IPS DF 4.7 (cell line): Measurements from ENCODE around the gene KDM5B.

Experiments
- DNase-seq: peaks from one replicate; pipeline ENCODE4 v3.0.0-alpha.2; 2013; ENCODE audit warnings: low spot score; ENCODE audit errors: extremely low read depth

KDM5B gene

GRCh38 chr1:202711949-202712635 is 96.1 kb downstream of the KDM5B start:
- no peak for DNase-seq

GRCh38 chr1:202710070-202711045 is 97.9 kb downstream of the KDM5B start, which contains the start of gene SYT2:
Gene SYT2 (minus strand): TSS chr1:202710454. CDS start chr1:202605772, 104,682 bp downstream.
- no peak for DNase-seq

DNA sequence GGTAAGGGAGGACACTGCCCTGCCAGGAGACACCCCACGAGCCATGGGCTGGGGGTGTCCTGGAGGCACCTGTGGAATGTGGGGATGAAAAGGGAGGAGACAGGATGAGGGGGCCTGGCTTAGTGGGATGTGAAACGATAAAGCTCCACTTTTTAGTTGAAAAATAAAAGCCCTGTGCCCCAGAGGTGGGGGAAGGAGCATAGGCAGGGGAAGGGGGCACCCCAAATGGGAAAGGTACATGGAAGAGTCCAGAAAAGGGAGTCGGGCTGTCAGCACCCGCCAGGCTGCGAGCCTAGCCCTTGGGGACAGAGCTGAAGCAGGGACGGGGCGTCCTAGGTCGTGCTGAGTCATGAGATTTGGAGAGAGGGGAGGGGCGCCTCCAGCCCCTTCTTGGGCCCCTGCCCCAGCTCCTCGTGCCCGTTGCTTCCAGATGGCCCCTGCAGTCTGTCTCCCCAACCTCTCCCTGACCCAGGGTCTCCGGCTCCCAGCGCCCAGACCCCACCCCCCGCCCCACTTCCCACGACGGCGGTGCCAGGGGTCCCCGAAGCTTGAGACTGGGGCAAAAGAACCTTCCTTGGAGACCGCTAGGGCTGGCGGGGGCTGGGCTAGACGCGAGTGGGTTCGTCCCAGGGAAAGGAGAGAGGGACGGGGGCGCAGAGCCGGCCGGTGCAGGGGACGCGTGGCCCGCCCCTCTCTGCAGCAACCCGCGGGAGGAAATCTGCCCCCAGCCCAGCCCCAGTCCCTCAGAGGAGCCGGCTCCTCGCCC is 98.8 kb downstream of the KDM5B start:
- no peak for DNase-seq

- no peak for DNase-seq
Observed at GRCh38 chr1:202708456-202709275, 99.6 kb downstream of the KDM5B start.

DNA sequence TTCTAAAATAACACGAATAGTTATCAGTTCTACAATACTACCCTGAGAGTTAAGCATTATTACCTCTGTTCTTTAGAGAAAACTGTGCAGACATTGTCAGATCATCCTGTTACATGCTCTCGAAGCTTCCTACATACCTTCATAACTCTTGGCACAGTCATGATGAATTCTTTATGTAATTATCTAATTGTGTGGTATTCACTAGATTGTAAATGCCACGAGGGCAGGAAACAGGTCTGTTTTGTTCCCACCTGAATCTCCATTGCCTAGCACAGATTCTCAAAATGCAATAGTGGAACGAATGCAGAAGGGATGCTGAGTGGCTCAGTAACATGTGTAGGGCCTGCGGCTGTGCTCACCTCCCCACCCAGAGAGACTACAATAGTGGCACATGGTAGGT is 101.4 kb downstream of the KDM5B start:
- DNase-seq, result no peak

DNA sequence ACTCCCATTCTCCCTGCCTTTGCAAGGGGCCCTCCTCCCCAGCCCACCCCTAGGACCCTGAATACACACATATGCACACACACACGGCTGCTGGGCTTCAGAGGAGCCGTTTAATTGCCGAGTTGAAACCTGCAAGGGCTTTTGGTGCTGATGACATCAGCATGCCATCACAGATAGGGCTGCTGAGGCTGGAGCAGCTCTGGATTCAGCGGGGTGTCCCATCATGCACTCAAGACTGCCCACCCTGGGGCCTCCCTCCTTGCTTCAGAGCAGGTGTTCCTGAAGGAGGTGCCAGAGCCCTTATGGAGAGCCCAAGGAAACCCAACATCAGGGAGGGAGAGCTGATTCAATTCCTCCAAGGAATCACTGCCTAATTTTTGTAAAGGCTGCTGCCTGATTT is 103.6 kb downstream of the KDM5B start:
- no peak for DNase-seq

GRCh38 chr1:202703191-202703590 is 105.0 kb downstream of the KDM5B start:
- DNase-seq, result no peak

GRCh38 chr1:202702088-202702487 is 106.1 kb downstream of the KDM5B start:
- no peak for DNase-seq

GRCh38 chr1:202701200-202701599 is 107.0 kb downstream of the KDM5B start:
- no peak for DNase-seq

DNA sequence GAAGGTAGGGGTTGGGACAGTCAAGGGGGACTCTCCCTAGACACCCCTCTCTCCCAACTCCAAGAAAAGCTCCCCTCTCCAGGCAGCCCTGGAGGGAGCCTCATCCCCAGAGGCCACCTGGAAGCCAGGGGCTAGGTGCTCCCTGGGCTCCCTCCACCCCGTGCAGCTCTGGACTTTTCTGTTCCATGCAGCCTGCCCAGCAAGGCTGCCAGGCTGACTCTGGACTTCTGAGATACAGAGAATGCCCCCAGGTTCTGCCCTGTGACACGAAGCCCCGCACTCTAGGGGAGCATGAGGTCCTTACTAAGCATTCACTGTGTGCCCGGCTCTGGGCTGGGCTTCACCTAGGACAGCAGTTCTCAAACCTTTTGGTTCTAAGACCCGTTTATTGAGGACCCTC is 108.2 kb downstream of the KDM5B start:
- DNase-seq, result no peak

DNA sequence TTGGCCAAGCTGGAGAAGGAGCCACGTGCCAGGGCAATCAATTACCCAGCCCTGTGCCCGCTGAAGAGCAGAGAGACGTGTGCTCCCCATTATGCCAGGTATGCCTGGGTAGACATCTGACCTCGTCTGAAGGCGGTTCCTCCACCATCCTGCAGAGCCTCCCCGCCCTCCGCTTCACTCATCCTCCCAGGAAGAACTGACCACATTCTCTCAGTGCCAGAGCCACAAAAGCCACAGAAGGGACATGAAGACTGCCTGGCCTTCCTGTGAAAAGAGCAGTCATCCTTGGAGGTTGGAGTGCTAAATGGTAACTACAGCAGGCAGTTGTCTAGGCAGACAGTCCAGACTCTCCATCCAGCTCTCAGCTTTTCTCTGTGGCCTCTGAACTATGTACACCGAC is 109.9 kb downstream of the KDM5B start:
- no peak for DNase-seq

DNA sequence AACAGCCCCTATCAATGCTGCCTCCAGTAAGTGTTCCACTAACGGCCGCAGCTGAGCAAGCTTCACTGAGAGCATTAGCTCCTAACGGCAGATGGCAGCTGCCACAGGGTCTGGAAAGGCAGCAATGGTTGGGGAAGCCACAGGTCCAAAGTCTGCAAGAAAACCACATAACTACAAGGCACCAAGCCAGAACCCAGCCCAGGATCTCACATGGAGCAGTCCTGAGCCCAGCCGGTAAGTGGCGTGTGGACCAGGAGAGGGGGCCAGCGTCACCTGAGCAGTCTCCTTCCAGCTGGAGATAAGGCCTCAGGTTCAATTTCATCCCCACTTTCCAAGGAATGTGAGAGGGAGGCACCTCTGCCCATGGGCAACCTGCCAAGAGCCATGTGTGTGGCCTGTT is 111.2 kb downstream of the KDM5B start:
- no peak for DNase-seq

DNA sequence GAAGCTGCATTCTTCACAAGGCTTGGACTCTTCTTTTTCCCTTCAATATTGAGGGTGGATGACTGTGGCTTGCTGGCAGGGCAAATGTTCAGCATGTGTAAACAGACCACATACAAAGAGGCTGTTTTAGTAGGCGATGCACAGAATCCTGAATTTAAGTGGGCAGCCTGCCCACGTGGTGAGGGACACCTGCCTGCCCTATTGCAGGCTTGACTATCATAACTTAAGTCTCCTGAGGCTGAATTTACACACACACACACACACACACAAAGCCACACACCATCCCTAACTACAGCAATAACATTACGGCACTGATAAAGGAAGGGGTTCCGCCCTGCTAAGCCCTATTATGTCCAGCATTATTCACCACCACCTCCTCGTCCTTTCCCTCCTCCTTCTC is 113.9 kb downstream of the KDM5B start:
- no peak for DNase-seq

DNA sequence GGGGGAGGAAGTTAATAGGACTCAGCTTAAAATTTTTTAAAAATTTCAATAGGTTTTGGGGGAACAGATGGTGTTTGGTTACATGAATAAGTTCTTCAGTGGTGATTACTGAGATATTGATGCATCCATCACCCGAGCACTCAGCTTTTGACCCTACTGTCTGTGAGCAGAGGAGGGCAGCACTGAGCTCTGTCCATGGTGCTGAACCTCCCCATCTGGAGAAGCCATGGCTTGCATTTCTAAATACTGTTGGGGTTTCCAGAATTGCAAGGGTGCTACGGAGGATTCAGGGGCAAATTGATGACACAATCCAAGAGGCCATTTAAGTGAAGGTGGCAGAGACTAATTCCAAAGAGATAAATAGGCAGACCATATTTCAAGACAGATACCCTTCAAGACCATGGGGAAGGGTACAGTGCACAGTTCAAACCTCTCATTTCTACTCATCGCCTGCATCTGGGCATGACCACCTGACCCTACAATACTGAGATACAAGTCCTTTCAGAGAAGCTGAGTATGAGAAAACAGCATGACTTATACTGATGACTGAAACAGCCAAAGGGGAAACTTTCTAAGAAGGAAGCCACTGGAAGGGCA is 115.2 kb downstream of the KDM5B start:
- peak; percentile 79 for DNase-seq

GRCh38 chr1:202691816-202692215 is 116.4 kb downstream of the KDM5B start:
- no peak for DNase-seq

DNA sequence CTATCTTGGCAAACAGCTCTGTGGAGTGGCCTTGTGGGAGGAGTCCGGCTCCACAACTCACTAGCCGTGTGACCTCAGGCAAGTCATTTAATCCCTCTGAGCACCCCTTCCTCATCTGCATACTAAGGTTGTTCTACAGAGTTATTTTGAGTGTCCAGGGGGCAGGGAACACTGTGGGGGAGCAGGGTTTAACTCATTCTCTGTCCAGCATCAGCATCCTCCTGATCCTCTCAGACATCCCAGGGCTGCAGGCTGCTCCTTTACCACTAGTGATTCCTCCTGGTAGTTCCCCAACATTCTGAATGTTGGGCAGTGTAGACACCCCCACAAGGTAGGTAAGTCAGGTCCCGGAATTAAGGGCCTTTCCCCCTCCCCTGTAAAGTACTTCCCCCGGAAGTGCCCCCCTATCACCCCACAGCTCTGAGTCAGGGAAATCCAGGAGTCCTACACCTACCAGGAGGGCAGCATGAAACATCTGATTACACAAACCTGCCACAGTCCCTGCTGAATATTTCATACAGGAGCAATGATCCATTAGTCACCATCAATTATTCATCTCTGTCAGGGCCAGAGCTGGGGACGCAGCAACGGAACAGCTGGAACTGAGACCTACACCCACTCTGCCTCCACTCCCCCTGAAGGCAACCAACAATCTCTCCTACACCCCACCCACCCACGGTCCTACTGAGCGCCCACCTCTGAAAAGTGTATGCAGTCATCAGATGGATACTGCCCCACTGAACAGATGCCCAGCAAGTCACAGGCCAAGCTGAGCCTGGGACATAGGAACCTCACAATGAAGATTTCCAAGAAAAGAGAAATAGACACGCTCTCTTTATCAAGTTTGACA is 118.5 kb downstream of the KDM5B start:
- no peak for DNase-seq

DNA sequence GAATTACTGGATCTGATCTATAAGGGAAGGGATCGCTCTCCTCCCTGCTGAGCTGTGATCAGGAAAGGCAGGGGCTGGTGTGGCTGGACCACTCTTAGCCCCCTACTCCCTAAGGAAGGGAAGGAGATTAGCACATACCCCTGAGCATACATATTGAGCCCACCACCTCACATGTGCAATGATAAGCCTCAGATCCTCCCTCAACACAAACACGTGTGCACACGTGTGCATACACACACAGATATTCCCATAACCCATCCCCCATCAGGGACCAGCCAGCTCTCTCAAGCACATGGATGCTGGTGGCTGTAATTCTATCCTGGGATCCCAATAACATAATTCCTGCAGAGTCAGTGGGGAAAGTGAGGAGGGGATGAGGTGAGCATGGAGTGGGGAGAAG is 119.1 kb downstream of the KDM5B start:
- no peak for DNase-seq

GRCh38 chr1:202688401-202688800 is 119.8 kb downstream of the KDM5B start:
- no peak for DNase-seq

DNA sequence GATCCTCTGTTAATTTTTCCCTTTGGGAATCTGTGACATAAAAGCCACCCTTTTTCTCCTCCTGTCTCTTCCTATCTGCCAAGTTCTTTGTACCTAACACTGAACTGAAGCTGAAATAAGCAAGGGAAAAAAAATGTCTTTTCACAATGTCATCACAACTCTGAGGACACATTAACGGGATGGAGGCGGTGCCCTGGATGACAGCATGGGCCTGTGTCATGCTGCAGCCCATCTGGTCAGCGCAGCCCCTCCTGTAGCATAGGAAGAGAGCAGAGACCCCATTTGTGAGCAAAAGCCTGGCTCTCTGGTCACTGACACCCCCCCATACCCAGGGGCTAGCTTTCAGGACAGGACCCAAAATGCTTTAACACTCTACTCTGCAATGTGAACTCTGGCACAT is 120.4 kb downstream of the KDM5B start:
- DNase-seq, result no peak

DNA sequence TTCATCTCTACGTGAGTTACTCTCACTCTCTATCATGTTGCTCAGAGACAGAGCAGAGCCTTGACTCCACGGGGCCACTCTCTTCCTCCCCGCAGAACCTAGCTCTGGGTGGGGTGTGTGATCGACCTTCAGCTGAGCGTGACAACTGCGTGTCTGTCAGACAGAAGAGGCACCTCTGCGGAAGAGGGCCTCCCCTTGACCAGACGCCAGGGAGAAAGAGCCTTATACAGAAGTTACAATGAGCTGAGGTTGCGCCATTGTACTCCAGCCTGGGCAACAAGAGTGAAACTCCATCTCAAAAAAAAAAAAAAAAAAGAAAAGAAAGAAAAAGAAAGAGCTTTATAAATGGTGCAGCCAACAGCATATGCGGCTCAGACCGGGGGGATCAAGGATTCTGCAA is 120.9 kb downstream of the KDM5B start:
- DNase-seq, result no peak
